ENCODE results near the gene PNMA6E. TPM values are rescaled to one million over a fixed set of nuclear protein-coding genes. Genes with fewer than 3 reads are reported as not detected.
A peak's percentile ranks its signal among the peaks of the same experiment; 100 is the strongest.

PNMA6E gene
- total RNA-seq, 1 donor: not detected

DNA sequence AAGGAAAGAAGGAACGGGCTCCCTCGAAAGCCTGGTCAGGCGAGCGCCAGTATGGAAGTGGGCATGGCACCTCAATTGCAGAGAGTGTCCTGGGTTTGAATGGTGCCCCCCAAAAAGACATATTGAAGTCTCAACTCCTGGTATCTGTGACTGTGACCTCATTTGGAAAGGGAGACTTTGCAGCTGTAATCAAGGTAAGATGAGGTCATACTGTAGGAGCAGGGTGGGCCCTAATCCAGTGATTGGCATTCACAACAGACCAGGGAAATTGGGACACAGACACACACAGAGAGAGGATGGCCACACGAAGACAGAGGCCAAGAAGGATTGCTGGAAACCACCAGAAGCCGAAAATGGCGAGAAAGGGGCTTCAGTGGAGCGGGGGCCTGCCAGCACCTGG lies 16.5 kb upstream of the PNMA6E start:
- H3K27ac ChIP-seq (ENCODE audit: low read depth, low read length): no peak overlapping the region
- DNase-seq (ENCODE audit: insufficient read length, low spot score, missing footprints): peak; percentile 26
- H2AFZ ChIP-seq (ENCODE audit: low read length): no peak overlapping the region
- H3K9me3 ChIP-seq (ENCODE audit: low read depth, low read length): no peaks in the 10 kb centered on the region
- no peak overlapping the region for H3K4me3 ChIP-seq (ENCODE audit: insufficient read depth, low read length)
- no peaks in the 10 kb centered on the region for H4K20me1 ChIP-seq (ENCODE audit: insufficient read depth, low read length)
- H3K27me3 ChIP-seq (ENCODE audit: insufficient read depth, low read length): peaks cover 23% of the 10 kb centered on the region
- H3K79me2 ChIP-seq (ENCODE audit: insufficient read depth, low read length): no peaks in the 10 kb centered on the region
- no peaks in the 10 kb centered on the region for H3K4me1 ChIP-seq (ENCODE audit: insufficient read depth, low read length)
- no peak overlapping the region for H3K4me2 ChIP-seq (ENCODE audit: insufficient read depth, low read length)
- TF ChIP-seq, protein P1, sequence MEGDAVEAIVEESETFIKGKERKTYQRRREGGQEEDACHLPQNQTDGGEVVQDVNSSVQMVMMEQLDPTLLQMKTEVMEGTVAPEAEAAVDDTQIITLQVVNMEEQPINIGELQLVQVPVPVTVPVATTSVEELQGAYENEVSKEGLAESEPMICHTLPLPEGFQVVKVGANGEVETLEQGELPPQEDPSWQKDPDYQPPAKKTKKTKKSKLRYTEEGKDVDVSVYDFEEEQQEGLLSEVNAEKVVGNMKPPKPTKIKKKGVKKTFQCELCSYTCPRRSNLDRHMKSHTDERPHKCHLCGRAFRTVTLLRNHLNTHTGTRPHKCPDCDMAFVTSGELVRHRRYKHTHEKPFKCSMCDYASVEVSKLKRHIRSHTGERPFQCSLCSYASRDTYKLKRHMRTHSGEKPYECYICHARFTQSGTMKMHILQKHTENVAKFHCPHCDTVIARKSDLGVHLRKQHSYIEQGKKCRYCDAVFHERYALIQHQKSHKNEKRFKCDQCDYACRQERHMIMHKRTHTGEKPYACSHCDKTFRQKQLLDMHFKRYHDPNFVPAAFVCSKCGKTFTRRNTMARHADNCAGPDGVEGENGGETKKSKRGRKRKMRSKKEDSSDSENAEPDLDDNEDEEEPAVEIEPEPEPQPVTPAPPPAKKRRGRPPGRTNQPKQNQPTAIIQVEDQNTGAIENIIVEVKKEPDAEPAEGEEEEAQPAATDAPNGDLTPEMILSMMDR (IDR thresholded peaks at IDR 0.05; ENCODE audit: extremely low read depth, low read depth, low read length): no peak
- no peaks in the 10 kb centered on the region for H3K36me3 ChIP-seq (ENCODE audit: insufficient read depth, low read length)

DNA sequence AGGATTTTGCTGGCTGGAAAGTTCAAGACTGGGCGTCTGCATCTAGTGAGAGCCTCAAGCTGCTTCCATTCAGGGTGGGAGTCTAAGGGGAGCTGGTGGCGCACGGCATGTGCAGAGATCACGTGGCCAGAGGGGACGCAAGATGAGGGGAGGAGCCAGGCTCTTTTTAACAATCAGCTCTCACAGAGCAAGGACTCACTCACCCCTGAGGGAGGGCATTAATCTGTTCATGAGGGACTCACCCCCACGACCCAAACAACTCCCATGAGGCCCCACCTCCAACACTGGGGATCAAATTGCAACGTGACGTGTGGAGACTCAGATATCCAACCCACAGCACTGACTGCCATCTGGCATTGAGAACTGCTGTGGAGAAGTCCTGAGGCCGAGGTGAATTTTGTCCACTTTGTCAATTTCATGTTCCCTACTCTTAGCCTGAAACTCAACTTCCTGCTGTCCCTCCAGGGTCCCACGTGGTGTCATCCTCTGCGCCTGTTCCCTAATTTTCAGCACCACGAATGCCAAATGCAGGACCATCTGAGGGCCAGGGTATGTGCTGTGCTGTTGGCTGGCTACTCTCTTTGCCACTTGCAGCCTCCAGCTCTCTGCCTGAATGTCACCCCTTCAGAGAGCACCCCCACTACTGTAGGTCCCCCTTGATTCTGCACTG lies 15.8 kb upstream of the PNMA6E start:
- Histone ChIP-seq H3K4me3 (ENCODE audit: insufficient read depth, low read length) (no peak overlapping the region), H4K20me1 (ENCODE audit: insufficient read depth, low read length) (no peaks in the 10 kb centered on the region), H3K9me3 (ENCODE audit: low read depth, low read length) (no peaks in the 10 kb centered on the region), H3K4me2 (ENCODE audit: insufficient read depth, low read length) (no peak overlapping the region), H3K36me3 (ENCODE audit: insufficient read depth, low read length) (no peaks in the 10 kb centered on the region), H2AFZ (ENCODE audit: low read length) (no peak overlapping the region), H3K4me1 (ENCODE audit: insufficient read depth, low read length) (no peaks in the 10 kb centered on the region), H3K27me3 (ENCODE audit: insufficient read depth, low read length) (peaks cover 31% of the 10 kb centered on the region), H3K79me2 (ENCODE audit: insufficient read depth, low read length) (no peaks in the 10 kb centered on the region), H3K27ac (ENCODE audit: low read depth, low read length) (no peak overlapping the region)
- TF ChIP-seq, protein P1 (IDR thresholded peaks at IDR 0.05; ENCODE audit: extremely low read depth, low read depth, low read length): no peak
- peak; percentile 75 for DNase-seq (ENCODE audit: insufficient read length, low spot score, missing footprints)

DNA sequence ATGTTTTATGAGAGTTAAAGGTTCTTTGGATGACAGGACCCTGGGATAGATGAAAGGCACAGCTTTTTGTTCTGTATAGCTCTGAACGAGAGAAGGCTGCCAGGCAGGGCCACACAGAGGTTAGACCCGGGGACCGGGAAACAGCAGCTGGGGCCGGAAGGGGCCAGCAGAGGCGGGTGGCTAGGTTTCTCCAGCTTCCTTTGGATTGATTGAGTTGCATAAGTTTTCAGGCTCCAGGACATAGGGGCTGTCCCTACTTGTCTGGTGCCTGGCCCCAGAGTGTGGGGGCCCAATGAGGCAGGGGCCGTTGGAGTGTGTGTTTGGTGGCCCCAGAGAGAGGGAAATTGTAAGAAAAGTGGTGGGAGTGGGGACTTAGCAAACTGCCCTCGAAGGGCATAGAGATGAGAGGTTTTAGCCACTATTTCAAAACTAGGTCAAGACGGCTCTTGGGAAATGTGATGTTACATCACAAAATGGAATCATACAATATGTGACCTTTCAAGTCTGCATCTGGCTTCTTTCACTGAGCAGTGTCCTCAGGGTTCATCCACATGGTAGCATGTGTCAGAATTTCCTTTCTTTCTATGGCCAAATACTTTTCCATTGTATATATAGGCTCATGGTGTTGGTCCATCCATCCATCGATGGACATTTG lies 13.8 kb upstream of the PNMA6E start:
- TF ChIP-seq, protein P1 (IDR thresholded peaks at IDR 0.05; ENCODE audit: extremely low read depth, low read depth, low read length): no peak
- Histone ChIP-seq H3K27ac (ENCODE audit: low read depth, low read length) (no peak overlapping the region), H3K4me2 (ENCODE audit: insufficient read depth, low read length) (no peak overlapping the region)

DNA sequence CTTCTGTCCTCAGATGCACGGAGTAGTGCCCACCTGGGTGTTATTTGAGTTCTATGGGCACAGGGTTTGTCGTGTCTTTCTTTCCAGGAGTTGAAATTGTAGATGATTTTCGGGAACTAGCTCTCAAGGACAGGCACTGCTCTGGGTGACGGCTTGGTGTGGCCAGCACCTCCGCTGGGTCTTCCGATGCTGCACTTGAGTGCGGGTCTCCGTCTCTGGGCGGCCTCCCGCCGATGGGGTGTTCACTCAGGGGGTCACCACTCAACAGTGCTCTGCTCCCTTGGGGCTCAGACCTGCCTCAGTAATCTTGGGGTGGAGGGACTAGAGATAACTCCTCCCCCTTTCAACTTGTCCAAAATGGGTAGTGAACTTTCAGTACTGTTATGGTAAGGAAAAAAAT lies 12.6 kb upstream of the PNMA6E start:
- H3K4me1 ChIP-seq (ENCODE audit: insufficient read depth, low read length): no peaks in the 10 kb centered on the region
- DNase-seq (ENCODE audit: insufficient read length, low spot score, missing footprints): peak; percentile 31
- H3K4me2 ChIP-seq (ENCODE audit: insufficient read depth, low read length): no peak overlapping the region
- H3K36me3 ChIP-seq (ENCODE audit: insufficient read depth, low read length): no peaks in the 10 kb centered on the region
- no peak overlapping the region for H3K4me3 ChIP-seq (ENCODE audit: insufficient read depth, low read length)
- no peak overlapping the region for H2AFZ ChIP-seq (ENCODE audit: low read length)
- no peak overlapping the region for H3K27ac ChIP-seq (ENCODE audit: low read depth, low read length)
- H4K20me1 ChIP-seq (ENCODE audit: insufficient read depth, low read length): no peaks in the 10 kb centered on the region
- H3K9me3 ChIP-seq (ENCODE audit: low read depth, low read length): no peaks in the 10 kb centered on the region
- TF ChIP-seq, protein P1 (IDR thresholded peaks at IDR 0.05; ENCODE audit: extremely low read depth, low read depth, low read length): no peak
- no peaks in the 10 kb centered on the region for H3K79me2 ChIP-seq (ENCODE audit: insufficient read depth, low read length)
- H3K27me3 ChIP-seq (ENCODE audit: insufficient read depth, low read length): peaks cover 45% of the 10 kb centered on the region

More for the DNA sequence above, 13.8 kb upstream of the PNMA6E start:
- H2AFZ ChIP-seq (ENCODE audit: low read length): no peak overlapping the region
- no peaks in the 10 kb centered on the region for H4K20me1 ChIP-seq (ENCODE audit: insufficient read depth, low read length)
- H3K4me1 ChIP-seq (ENCODE audit: insufficient read depth, low read length): no peaks in the 10 kb centered on the region
- H3K4me3 ChIP-seq (ENCODE audit: insufficient read depth, low read length): no peak overlapping the region
- peak; percentile 52 for DNase-seq (ENCODE audit: insufficient read length, low spot score, missing footprints)
- no peaks in the 10 kb centered on the region for H3K9me3 ChIP-seq (ENCODE audit: low read depth, low read length)
- H3K79me2 ChIP-seq (ENCODE audit: insufficient read depth, low read length): no peaks in the 10 kb centered on the region
- H3K27me3 ChIP-seq (ENCODE audit: insufficient read depth, low read length): peaks cover 45% of the 10 kb centered on the region
- H3K36me3 ChIP-seq (ENCODE audit: insufficient read depth, low read length): no peaks in the 10 kb centered on the region
